Urinary bladder (tissue), 4 donors: ENCODE measurements around the gene BCR. TPM values are rescaled to one million over a fixed set of nuclear protein-coding genes. Genes with fewer than 3 reads are reported as not detected.

ENCODE experiments used
- DNase-seq: peaks from one replicate; pipeline ENCODE4 v3.0.0-alpha.2; 2015; ENCODE audit errors: extremely low spot score
- H3K27ac ChIP-seq: one replicate; pipeline ENCODE4 v1.5.1; 2013; ENCODE audit warnings: low read depth, mild to moderate bottlenecking, moderate library complexity
- H3K36me3 ChIP-seq: one replicate; pipeline ENCODE4 v1.6.1; 2013; ENCODE audit warnings: mild to moderate bottlenecking, moderate library complexity; ENCODE audit not compliant: insufficient read depth
- H3K4me1 ChIP-seq: one replicate; pipeline ENCODE4 v1.6.1; 2013; ENCODE audit warnings: mild to moderate bottlenecking, moderate library complexity; ENCODE audit not compliant: insufficient read depth
- H3K4me3 ChIP-seq: one replicate; pipeline ENCODE4 v1.5.1; 2013; ENCODE audit warnings: low read depth, low read length
- WGBS: extraction: QIAGEN DNeasy Blood & Tissue Kit; methylation state at CpG from one replicate; pipeline ENCODE4 v1.1.7; 2013; 5-methylcytosine and 5-hydroxymethylcytosine counted together
- polyA plus RNA-seq: library from polyadenylated mRNA; stranded (reverse); fragments of 200-250 nt; gene quantifications from one replicate; pipeline ENCODE4 v1.2.3, GENCODE V29; 2013
- total RNA-seq: library from RNA; depleted of rRNA; stranded (reverse); fragments of >200 nt; gene quantifications from one replicate; pipeline ENCODE4 v1.2.3, GENCODE V29; 2014
- donor health status: healthy with polysubstance abuse.
- donor health status: healthy.

The BCR gene
- total and polyA plus RNA-seq, 2 donors: 14.1 to 35.0 TPM

GRCh38 chr22:23215294-23216241 is 35.3 kb downstream of the BCR start:
- Histone ChIP-seq H3K4me1 (peaks cover 6% of the 10 kb centered on the region), H3K4me3 (no peak overlapping the region), H3K27ac (no peak overlapping the region), H3K36me3 (no peaks in the 10 kb centered on the region)
- 63% methylated on average over 12 of the region's 12 CpGs for WGBS
- no peak for DNase-seq

- Histone ChIP-seq H3K4me3 (no peak overlapping the region), H3K27ac (no peak overlapping the region), H3K36me3 (no peaks in the 10 kb centered on the region), H3K4me1 (peaks cover 6% of the 10 kb centered on the region)
- DNase-seq: no peak
- 83% methylated on average over 16 of the region's 16 CpGs for WGBS
Observed at GRCh38 chr22:23216461-23217170, 36.3 kb downstream of the BCR start.

- peaks cover 6% of the 10 kb centered on the region for H3K4me1 ChIP-seq
- H3K27ac ChIP-seq: no peak overlapping the region
- H3K4me3 ChIP-seq: no peak overlapping the region
- DNase-seq: no peak
- H3K36me3 ChIP-seq: no peaks in the 10 kb centered on the region
- 80% methylated on average over 16 of the region's 16 CpGs for WGBS
Observed at GRCh38 chr22:23217171-23218052, 37.1 kb downstream of the BCR start.

GRCh38 chr22:23218053-23218866 is 38.0 kb downstream of the BCR start:
- Histone ChIP-seq H3K4me3 (no peak overlapping the region), H3K27ac (no peak overlapping the region), H3K4me1 (peaks cover 6% of the 10 kb centered on the region), H3K36me3 (no peaks in the 10 kb centered on the region)
- no peak for DNase-seq
- WGBS: 81% methylated on average over 12 of the region's 12 CpGs

- Histone ChIP-seq H3K4me1 (peaks cover 6% of the 10 kb centered on the region), H3K36me3 (no peaks in the 10 kb centered on the region), H3K4me3 (no peak overlapping the region), H3K27ac (no peak overlapping the region)
- 38% methylated on average over 11 of the region's 11 CpGs for WGBS
- DNase-seq: no peak
Observed at GRCh38 chr22:23218867-23219251, 38.5 kb downstream of the BCR start.

- Histone ChIP-seq H3K4me3 (no peak overlapping the region), H3K4me1 (peaks cover 6% of the 10 kb centered on the region), H3K36me3 (no peaks in the 10 kb centered on the region), H3K27ac (no peak overlapping the region)
- no peak for DNase-seq
- 92% methylated on average over 10 of the region's 10 CpGs for WGBS
Observed at GRCh38 chr22:23219317-23219716, 39.0 kb downstream of the BCR start.

- Histone ChIP-seq H3K4me1 (peaks cover 6% of the 10 kb centered on the region), H3K4me3 (no peak overlapping the region), H3K36me3 (no peaks in the 10 kb centered on the region), H3K27ac (no peak overlapping the region)
- 77% methylated on average over 12 of the region's 12 CpGs for WGBS
- DNase-seq: no peak
Observed at GRCh38 chr22:23219822-23220484, 39.6 kb downstream of the BCR start.

GRCh38 chr22:23220485-23221350 is 40.4 kb downstream of the BCR start:
- no peak overlapping the region for H3K27ac ChIP-seq
- WGBS: 70% methylated on average over 11 of the region's 11 CpGs
- DNase-seq: no peak
- peaks cover 6% of the 10 kb centered on the region for H3K4me1 ChIP-seq
- no peak overlapping the region for H3K4me3 ChIP-seq
- no peaks in the 10 kb centered on the region for H3K36me3 ChIP-seq

- H3K4me3 ChIP-seq: no peak overlapping the region
- H3K4me1 ChIP-seq: peaks cover 6% of the 10 kb centered on the region
- DNase-seq: no peak
- WGBS: 95% methylated on average over 3 of the region's 3 CpGs
- H3K36me3 ChIP-seq: no peaks in the 10 kb centered on the region
- H3K27ac ChIP-seq: no peak overlapping the region
Observed at GRCh38 chr22:23221351-23221804, 41.1 kb downstream of the BCR start.

- H3K4me3 ChIP-seq: no peak overlapping the region
- H3K27ac ChIP-seq: no peak overlapping the region
- peaks cover 6% of the 10 kb centered on the region for H3K4me1 ChIP-seq
- 93% methylated on average over 11 of the region's 11 CpGs for WGBS
- no peaks in the 10 kb centered on the region for H3K36me3 ChIP-seq
- DNase-seq: no peak
Observed at GRCh38 chr22:23222033-23222792, 41.9 kb downstream of the BCR start.
